ENCODE measurements around the gene DET1.

GRCh38 chr15:88533376-88533775, 13.1 kb downstream of the DET1 start:
- TF ChIP-seq POLR2A (IDR thresholded peaks at IDR 0.05) (no peak), CTCF (IDR thresholded peaks at IDR 0.05) (no peak)

Measured in transverse colon (tissue), 3 donors.